HepG2 (cell line): Measurements from ENCODE around the gene HMGB2. TPM values are rescaled to one million over a fixed set of nuclear protein-coding genes. Genes with fewer than 3 reads are reported as not detected.

Experiments used
- ATAC-seq: fragments of 200-7000 bp; cut with Tn5 transposase; 3 replicates; pipeline ENCODE4 v1.9.1; 2020; ENCODE audit warnings: mild to moderate bottlenecking, moderate library complexity
- BruUV-seq: library from RNA; stranded (reverse); fragments of 400-500 nt; replicated peaks from 2 replicates; lab custom pipeline; 2021; lab: Mats Ljungman, UMichigan
- CTCF ChIA-PET: fragments of 300-600 bp; formaldehyde crosslinking; extraction: SDS; loops from one replicate; lab custom pipeline; 2021; ENCODE audit warnings: low total read pairs, inconsistent platforms, low intra/inter-chr PET ratio; lab: Yijun Ruan, JAX
- POLR2A ChIA-PET: fragments of 350-600 bp; sonication (Branson Sonifier 250); formaldehyde crosslinking; loops from one replicate; lab custom pipeline; 2020; ENCODE audit warnings: antibody characterized with exemption, inconsistent platforms; lab: Yijun Ruan, JAX
- DNase-seq: peaks from one replicate; pipeline ENCODE4 v3.0.0-alpha.2; 2015; ENCODE audit warnings: low spot score
- FAIRE-seq: peaks from 3 replicates; lab custom pipeline; 2011; peaks lifted over from hg19 to GRCh38; lab: Jason Lieb, UNC
- H2AFZ ChIP-seq: one replicate; pipeline ENCODE4 v1.6.1; 2011; ENCODE audit warnings: low read length, inconsistent platforms
- H3K27ac ChIP-seq: fragments of 300-600 bp; 3 replicates; pipeline ENCODE4 v1.8.0; 2011; ENCODE audit warnings: mixed run types, mild to moderate bottlenecking, mixed read lengths, low read length, inconsistent platforms; ENCODE audit not compliant: insufficient read depth; ENCODE audit errors: extremely low read length
- H3K27me3 ChIP-seq, 2 experiments: fragments of 200-600 bp in 1 of 2; 2 replicates in 1 of 2; 3 replicates in 1 of 2; pipeline versions ENCODE4 v1.6.0 to v1.8.0; 2011; ENCODE audit warnings: low read length in 2 of 2, mild to moderate bottlenecking in 2 of 2, moderate library complexity in 2 of 2, inconsistent platforms in 1 of 2; ENCODE audit not compliant: insufficient read depth in 2 of 2, control insufficient read depth in 1 of 2
- H3K36me3 ChIP-seq, 2 experiments: fragments of 200-600 bp in 1 of 2; replicated peaks in 1 of 2; 2 replicates in 1 of 2; 3 replicates in 1 of 2; pipeline versions ENCODE4 v1.5.1 to v1.8.0; 2011; ENCODE audit warnings: low read length in 2 of 2, inconsistent platforms in 1 of 2; ENCODE audit not compliant: insufficient read depth in 2 of 2, control insufficient read depth in 1 of 2
- H3K4me1 ChIP-seq: 2 replicates; pipeline ENCODE4 v1.5.1; 2012; ENCODE audit warnings: low read length, inconsistent platforms; ENCODE audit not compliant: insufficient read depth
- H3K4me2 ChIP-seq: 2 replicates; pipeline ENCODE4 v1.6.0; 2011; ENCODE audit warnings: low read depth, low read length, inconsistent platforms
- H3K4me3 ChIP-seq, 3 experiments: fragments of 200-600 bp in 1 of 3; sonication (generic), shearing (Covaris generic) in 1 of 3; replicated peaks in 1 of 3; 2 replicates each; pipeline ENCODE4 v1.5.1; 2011 to 2016; ENCODE audit warnings: low read length in 3 of 3, inconsistent platforms in 2 of 3, low read depth in 2 of 3, mild to moderate bottlenecking in 2 of 3, control low read depth in 1 of 3, mixed read lengths in 1 of 3; ENCODE audit not compliant: insufficient read depth in 1 of 3
- H3K79me2 ChIP-seq: one replicate; pipeline ENCODE4 v1.6.1; 2011; ENCODE audit warnings: low read length, inconsistent platforms; ENCODE audit not compliant: insufficient read depth
- H3K9ac ChIP-seq: 2 replicates; pipeline ENCODE4 v1.6.0; 2011; ENCODE audit warnings: mild to moderate bottlenecking, low read depth, low read length, inconsistent platforms; ENCODE audit not compliant: insufficient read depth
- H3K9me3 ChIP-seq: 2 replicates; pipeline ENCODE4 v1.5.1; 2012; ENCODE audit warnings: mild to moderate bottlenecking, low read length
- H4K20me1 ChIP-seq: 2 replicates; pipeline ENCODE4 v1.6.0; 2011; ENCODE audit warnings: inconsistent platforms, mild to moderate bottlenecking, low read length, moderate library complexity; ENCODE audit not compliant: insufficient read depth
- ATM ChIP-seq: fragments of 450-650 bp; IDR thresholded peaks from 2 replicates; pipeline ENCODE4 v1.7.1; 2017; ENCODE audit warnings: mild to moderate bottlenecking, borderline replicate concordance
- CBFB ChIP-seq: sonication (generic); formaldehyde crosslinking; IDR thresholded peaks from 2 replicates; pipeline ENCODE4 v1.4.0; 2020; ENCODE audit warnings: missing genetic modification reagents
- CCAR2 ChIP-seq: fragments of 200-400 bp; formaldehyde crosslinking; optimal IDR thresholded peaks from 2 replicates; pipeline ENCODE3; 2018; ENCODE audit warnings: low read depth, mild to moderate bottlenecking, low read length, moderate library complexity
- ELF1 ChIP-seq: sonication (generic); formaldehyde crosslinking; IDR thresholded peaks from 2 replicates; pipeline ENCODE4 v1.4.0; 2020; ENCODE audit warnings: missing genetic modification reagents
- KMT2A ChIP-seq: sonication (generic); formaldehyde crosslinking; IDR thresholded peaks from 2 replicates; pipeline ENCODE4 v1.4.0; 2020; ENCODE audit warnings: missing genetic modification reagents
- MYNN ChIP-seq: sonication (generic); formaldehyde crosslinking; IDR thresholded peaks from 2 replicates; pipeline ENCODE4 v1.4.0; 2020; ENCODE audit warnings: mild to moderate bottlenecking, low read depth, missing genetic modification reagents
- RFX1 ChIP-seq: fragments of 450-650 bp; IDR thresholded peaks from 2 replicates; pipeline ENCODE4 v1.6.1; 2017
- RNF2 ChIP-seq: fragments of 450-650 bp; conservative IDR thresholded peaks from 2 replicates; pipeline ENCODE4 v1.6.1; 2016; ENCODE audit warnings: low read depth
- SETDB1 ChIP-seq: sonication (generic); formaldehyde crosslinking; IDR thresholded peaks from 2 replicates; pipeline ENCODE4 v1.5.1; 2020; ENCODE audit warnings: missing genetic modification reagents, mild to moderate bottlenecking, borderline replicate concordance
- SKI ChIP-seq: fragments of 450-650 bp; IDR thresholded peaks from one replicate; pipeline ENCODE4 v1.6.1; 2018; ENCODE audit warnings: mild to moderate bottlenecking; ENCODE audit not compliant: partially characterized antibody
- ZNF367 ChIP-seq: sonication (generic); formaldehyde crosslinking; IDR thresholded peaks from 2 replicates; pipeline ENCODE4 v1.4.0; 2020; ENCODE audit warnings: missing genetic modification reagents, borderline replicate concordance
- ZNF557 ChIP-seq: sonication (generic); formaldehyde crosslinking; IDR thresholded peaks from 2 replicates; pipeline ENCODE4 v1.4.0; 2020; ENCODE audit warnings: missing genetic modification reagents
- ZNF724P ChIP-seq: sonication (generic); formaldehyde crosslinking; IDR thresholded peaks from 2 replicates; pipeline ENCODE4 v1.8.0; 2022; ENCODE audit warnings: missing genetic modification reagents, borderline replicate concordance
- ZSCAN21 ChIP-seq: sonication (generic); formaldehyde crosslinking; IDR thresholded peaks from 2 replicates; pipeline ENCODE4 v1.8.0; 2022; ENCODE audit warnings: mild to moderate bottlenecking, missing genetic modification reagents, moderate library complexity, borderline replicate concordance
- WGBS: methylation state at CpG from one replicate; pipeline ENCODE4 v1.1.6; 2017; ENCODE audit warnings: low lambda C conversion rate; 5-methylcytosine and 5-hydroxymethylcytosine counted together
- in situ Hi-C: cut with HindIII; loops from 2 replicates; pipeline ENCODE4 v1.10.0; 2017; ENCODE audit warnings: low pct_unique_long_range_greater_than_20kb; ENCODE audit not compliant: extremely low pct_ligation_motif_present
- intact Hi-C: fragments of 100-400 bp; cut with micrococcal nuclease; formaldehyde crosslinking; loops from one replicate; pipeline ENCODE4 v1.10.0; 2022; ENCODE audit not compliant: unreplicated experiment
- polyA plus RNA-seq, 8 experiments: library from polyadenylated mRNA; depleted of rRNA in 3 of 8; stranded (reverse) in 7 of 8; unstranded in 1 of 8; fragments of >200 nt; fragmentation: Illumina TruSeq in 4 of 8; extraction: Trizol in 4 of 8; gene quantifications; 2 replicates each; pipeline versions ENCODE4 v1.2.1 to v1.2.3, GENCODE V29; 2011 to 2016; ENCODE audit warnings: low read depth in 4 of 8, missing spikeins in 1 of 8, mixed read lengths in 1 of 8; ENCODE audit not compliant: insufficient read depth in 1 of 8
- total RNA-seq, 5 experiments: library from RNA; depleted of rRNA; stranded (reverse); fragments of >200 nt; fragmentation: Illumina TruSeq; extraction: Trizol; gene quantifications; 2 replicates each; pipeline ENCODE4 v1.2.3, GENCODE V29; 2016; ENCODE audit warnings: low read depth in 1 of 5
- TF ChIP-seq, protein P1 (sequence below): sonication (generic); formaldehyde crosslinking; IDR thresholded peaks from 2 replicates; pipeline ENCODE4 v1.4.0; 2020; ENCODE audit warnings: mild to moderate bottlenecking, missing genetic modification reagents, borderline replicate concordance
- TF ChIP-seq, protein P2 (sequence below): IDR thresholded peaks from 2 replicates; pipeline ENCODE4 v1.6.1; 2018; ENCODE audit warnings: missing genetic modification reagents, mild to moderate bottlenecking, missing compliant biosample characterization

The HMGB2 gene
- total and polyA plus RNA-seq, 2 of the 13 experiments (the other 11 are each of a cell fraction or from before 2014, with no cell fraction given) = 90.5 to 332 TPM

DNA sequence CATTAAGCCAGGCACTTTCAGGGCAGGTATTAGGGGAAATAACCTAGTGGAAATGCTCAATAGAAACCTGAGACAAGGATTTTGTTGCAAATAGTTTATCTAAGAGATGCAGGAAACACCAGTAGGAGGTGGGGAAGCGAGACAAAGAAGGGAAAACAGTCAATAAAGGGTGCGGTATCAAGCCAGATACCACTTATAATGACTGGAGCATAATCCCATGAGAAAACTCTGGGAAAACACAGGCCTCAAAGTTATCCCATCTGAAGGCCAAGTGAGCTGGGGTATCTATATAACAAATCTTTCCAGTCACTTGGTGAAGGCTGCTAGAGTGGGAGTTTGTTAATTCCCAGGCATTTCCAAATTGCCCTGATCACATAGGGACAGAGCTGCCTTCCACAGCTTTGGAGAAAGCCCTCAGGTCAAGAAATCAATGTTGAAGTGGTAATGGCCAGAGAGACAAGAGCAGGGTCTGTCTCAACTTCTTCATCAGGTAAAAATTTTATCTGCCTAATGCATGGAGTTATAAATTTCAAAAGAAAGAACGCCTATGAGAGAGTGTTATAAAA, 9.8 kb upstream of the HMGB2 start:
- TF ChIP-seq MYNN (CRISPR knock-in tag) = no peak
- no peak for TF ChIP-seq CCAR2
- TF ChIP-seq, protein P1, sequence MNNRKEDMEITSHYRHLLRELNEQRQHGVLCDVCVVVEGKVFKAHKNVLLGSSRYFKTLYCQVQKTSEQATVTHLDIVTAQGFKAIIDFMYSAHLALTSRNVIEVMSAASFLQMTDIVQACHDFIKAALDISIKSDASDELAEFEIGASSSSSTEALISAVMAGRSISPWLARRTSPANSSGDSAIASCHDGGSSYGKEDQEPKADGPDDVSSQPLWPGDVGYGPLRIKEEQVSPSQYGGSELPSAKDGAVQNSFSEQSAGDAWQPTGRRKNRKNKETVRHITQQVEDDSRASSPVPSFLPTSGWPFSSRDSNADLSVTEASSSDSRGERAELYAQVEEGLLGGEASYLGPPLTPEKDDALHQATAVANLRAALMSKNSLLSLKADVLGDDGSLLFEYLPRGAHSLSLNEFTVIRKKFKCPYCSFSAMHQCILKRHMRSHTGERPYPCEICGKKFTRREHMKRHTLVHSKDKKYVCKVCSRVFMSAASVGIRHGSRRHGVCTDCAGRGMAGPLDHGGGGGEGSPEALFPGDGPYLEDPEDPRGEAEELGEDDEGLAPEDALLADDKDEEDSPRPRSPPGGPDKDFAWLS = no peak
- TF ChIP-seq ZSCAN21 (CRISPR knock-in tag) = no peak
- no peak for TF ChIP-seq ELF1 (CRISPR knock-in tag)
- no peak for TF ChIP-seq ZNF557
- TF ChIP-seq SETDB1 (CRISPR knock-in tag) = no peak
- TF ChIP-seq CBFB (CRISPR knock-in tag) = no peak
- no peak for TF ChIP-seq ZNF724P (CRISPR knock-in tag)
- TF ChIP-seq ZNF367 (CRISPR knock-in tag) = no peak
- TF ChIP-seq SKI = no peak
- TF ChIP-seq ATM = no peak
- no peak for TF ChIP-seq RFX1
- no peak for TF ChIP-seq RNF2
- no peak for TF ChIP-seq KMT2A (CRISPR knock-in tag)
- TF ChIP-seq, protein P2, sequence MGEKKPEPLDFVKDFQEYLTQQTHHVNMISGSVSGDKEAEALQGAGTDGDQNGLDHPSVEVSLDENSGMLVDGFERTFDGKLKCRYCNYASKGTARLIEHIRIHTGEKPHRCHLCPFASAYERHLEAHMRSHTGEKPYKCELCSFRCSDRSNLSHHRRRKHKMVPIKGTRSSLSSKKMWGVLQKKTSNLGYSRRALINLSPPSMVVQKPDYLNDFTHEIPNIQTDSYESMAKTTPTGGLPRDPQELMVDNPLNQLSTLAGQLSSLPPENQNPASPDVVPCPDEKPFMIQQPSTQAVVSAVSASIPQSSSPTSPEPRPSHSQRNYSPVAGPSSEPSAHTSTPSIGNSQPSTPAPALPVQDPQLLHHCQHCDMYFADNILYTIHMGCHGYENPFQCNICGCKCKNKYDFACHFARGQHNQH (CRISPR knock-in tag) = no peak
- DNase-seq (no peak), FAIRE-seq (no peak), ATAC-seq (no peak)
- no peak overlapping the region for H3K4me3 ChIP-seq
- H3K4me2 ChIP-seq = no peak overlapping the region
- no peaks in the 10 kb centered on the region for H3K79me2 ChIP-seq
- ChIA-PET CTCF (no interaction called here), POLR2A (no interaction called here)
- no TSS peak for BruUV-seq
- in situ Hi-C loops = no loop called here
- H3K9me3 ChIP-seq = no peaks in the 10 kb centered on the region
- no peak overlapping the region for H2AFZ ChIP-seq
- intact Hi-C loops = no loop called here
- 55% methylated on average over 3 of the region's 3 CpGs for WGBS
- H3K9ac ChIP-seq = no peak overlapping the region
- H4K20me1 ChIP-seq = no peaks in the 10 kb centered on the region
- H3K27ac ChIP-seq = no peak overlapping the region
- no peaks in the 10 kb centered on the region for H3K27me3 ChIP-seq
- no peaks in the 10 kb centered on the region for H3K36me3 ChIP-seq
- no peaks in the 10 kb centered on the region for H3K4me1 ChIP-seq
